22Rv1 (cell line): ENCODE measurements around the gene MAML1.

Experiments used
- ZFX ChIP-seq: fragments of 450-650 bp; IDR thresholded peaks from 2 replicates; pipeline ENCODE4 v1.6.1; 2017; ENCODE audit warnings: antibody characterized with exemption, borderline replicate concordance
- TF ChIP-seq, protein P1 (sequence below): fragments of 450-650 bp; IDR thresholded peaks from 2 replicates; pipeline ENCODE4 v1.5.1; 2017; ENCODE audit warnings: mild to moderate bottlenecking

DNA sequence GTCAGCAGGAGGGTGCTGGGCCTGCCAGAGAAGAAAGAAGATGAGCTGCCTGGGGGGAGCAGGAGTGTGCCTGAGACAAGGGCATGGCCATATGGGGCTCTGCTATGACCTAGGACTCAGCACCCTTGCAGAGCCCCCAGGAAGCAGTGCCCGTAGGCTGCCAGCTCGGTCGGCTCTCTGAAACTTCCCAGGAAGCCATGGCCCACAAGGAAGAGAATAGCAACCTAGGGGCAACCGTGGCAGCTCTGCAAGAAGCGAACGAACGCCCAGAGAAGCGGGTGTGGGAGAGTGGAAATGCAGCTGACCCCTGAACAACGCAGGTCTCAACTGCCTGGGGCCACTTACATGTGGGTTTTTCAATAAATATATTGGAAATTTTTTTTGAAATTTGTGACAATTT, 50.5 kb downstream of the MAML1 start:
- TF ChIP-seq, protein P1, sequence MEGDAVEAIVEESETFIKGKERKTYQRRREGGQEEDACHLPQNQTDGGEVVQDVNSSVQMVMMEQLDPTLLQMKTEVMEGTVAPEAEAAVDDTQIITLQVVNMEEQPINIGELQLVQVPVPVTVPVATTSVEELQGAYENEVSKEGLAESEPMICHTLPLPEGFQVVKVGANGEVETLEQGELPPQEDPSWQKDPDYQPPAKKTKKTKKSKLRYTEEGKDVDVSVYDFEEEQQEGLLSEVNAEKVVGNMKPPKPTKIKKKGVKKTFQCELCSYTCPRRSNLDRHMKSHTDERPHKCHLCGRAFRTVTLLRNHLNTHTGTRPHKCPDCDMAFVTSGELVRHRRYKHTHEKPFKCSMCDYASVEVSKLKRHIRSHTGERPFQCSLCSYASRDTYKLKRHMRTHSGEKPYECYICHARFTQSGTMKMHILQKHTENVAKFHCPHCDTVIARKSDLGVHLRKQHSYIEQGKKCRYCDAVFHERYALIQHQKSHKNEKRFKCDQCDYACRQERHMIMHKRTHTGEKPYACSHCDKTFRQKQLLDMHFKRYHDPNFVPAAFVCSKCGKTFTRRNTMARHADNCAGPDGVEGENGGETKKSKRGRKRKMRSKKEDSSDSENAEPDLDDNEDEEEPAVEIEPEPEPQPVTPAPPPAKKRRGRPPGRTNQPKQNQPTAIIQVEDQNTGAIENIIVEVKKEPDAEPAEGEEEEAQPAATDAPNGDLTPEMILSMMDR = no peak
- no peak for TF ChIP-seq ZFX
